GM10266 (cell line): ENCODE measurements around the gene LRTM2.

ENCODE experiments used
- DNase-seq: peaks from one replicate; pipeline ENCODE4 v3.0.0; 2012; ENCODE audit errors: extremely low spot score
- CTCF ChIP-seq: IDR thresholded peaks from 2 replicates; pipeline ENCODE4 v1.5.1; 2012; ENCODE audit warnings: mild to moderate bottlenecking, low read depth; ENCODE audit not compliant: control insufficient read depth, insufficient read depth; ENCODE audit errors: missing control alignments

LRTM2 gene

GRCh38 chr12:1804545-1805332 is 15.6 kb upstream of the LRTM2 start:
- no peak for TF ChIP-seq CTCF
- peak; percentile 92 for DNase-seq

- DNase-seq = no peak
These were observed 14.8 kb upstream of the LRTM2 start for GRCh38 chr12:1805441-1806081.

GRCh38 chr12:1806301-1807086 is 13.9 kb upstream of the LRTM2 start:
- TF ChIP-seq CTCF = no peak
- no peak for DNase-seq

More at GRCh38 chr12:1805441-1806081, 14.8 kb upstream of the LRTM2 start:
- TF ChIP-seq CTCF = no peak

GRCh38 chr12:1807087-1807860 is 13.1 kb upstream of the LRTM2 start:
- no peak for TF ChIP-seq CTCF
- no peak for DNase-seq

GRCh38 chr12:1808036-1808797 is 12.1 kb upstream of the LRTM2 start:
- DNase-seq = no peak
- TF ChIP-seq CTCF = no peak

GRCh38 chr12:1808798-1809480 is 11.4 kb upstream of the LRTM2 start:
- no peak for DNase-seq
- TF ChIP-seq CTCF = no peak
